Measurements from ENCODE around the gene WNT10A. TPM values are rescaled to one million over a fixed set of nuclear protein-coding genes. Genes with fewer than 3 reads are reported as not detected.

Gene WNT10A
- polyA plus RNA-seq, 1 experiment: not detected

GRCh38 chr2:218876562-218877219 lies 4.0 kb upstream of the WNT10A start:
- POLR2A ChIA-PET: interaction anchor here (0.6 to 0.7 kb wide), 2 partner anchors 418 to 511 kb away, joined by 3 read pairs; partner anchors contain the start of gene DNPEP
- DNase-seq (ENCODE audit: low read depth): no peak
- Histone ChIP-seq H3K27me3 (ENCODE audit: control insufficient read depth, insufficient read depth, low read length) (peaks cover 62% of the 10 kb centered on the region), H3K4me3 (ENCODE audit: low read depth, low read length) (no peak overlapping the region), H3K36me3 (ENCODE audit: control insufficient read depth, insufficient read depth, low read length) (no peaks in the 10 kb centered on the region)
- CTCF ChIA-PET: interaction anchor here (0.6 to 22.2 kb wide), 25 partner anchors 9 to 331 kb away, joined by 3 to 726 read pairs (median 4); partner anchors contain the start of genes TTLL4 and WNT6
- peak; percentile 94 for TF ChIP-seq CTCF (IDR thresholded peaks at IDR 0.05; ENCODE audit: insufficient read depth, low read depth, low read length)

- POLR2A ChIA-PET: no interaction called here
- TF ChIP-seq CTCF (IDR thresholded peaks at IDR 0.05; ENCODE audit: insufficient read depth, low read depth, low read length): no peak
- CTCF ChIA-PET: interaction anchor here (1.1 to 22.2 kb wide), 11 partner anchors 10 to 167 kb away, joined by 3 to 726 read pairs (median 6); partner anchors contain the start of genes TTLL4 and WNT6
- H3K27me3 ChIP-seq (ENCODE audit: control insufficient read depth, insufficient read depth, low read length): peaks cover 62% of the 10 kb centered on the region
- H3K4me3 ChIP-seq (ENCODE audit: low read depth, low read length): no peak overlapping the region
- DNase-seq (ENCODE audit: low read depth): no peak
- H3K36me3 ChIP-seq (ENCODE audit: control insufficient read depth, insufficient read depth, low read length): no peaks in the 10 kb centered on the region
These were observed 3.3 kb upstream of the WNT10A start for GRCh38 chr2:218877331-218877730.

GRCh38 chr2:218877891-218878290 lies 2.8 kb upstream of the WNT10A start:
- no peak overlapping the region for H3K4me3 ChIP-seq (ENCODE audit: low read depth, low read length)
- ChIA-PET POLR2A (interaction anchor here (0.7 kb wide), 1 partner anchor 33 kb away, joined by 5 read pairs; no protein-coding TSS in a partner anchor), CTCF (interaction anchor here (0.9 to 22.2 kb wide), 7 partner anchors 16 to 281 kb away, joined by 3 to 726 read pairs (median 4); partner anchors contain the start of gene WNT6)
- no peak for TF ChIP-seq CTCF (IDR thresholded peaks at IDR 0.05; ENCODE audit: insufficient read depth, low read depth, low read length)
- H3K36me3 ChIP-seq (ENCODE audit: control insufficient read depth, insufficient read depth, low read length): no peaks in the 10 kb centered on the region
- no peak for DNase-seq (ENCODE audit: low read depth)
- peaks cover 62% of the 10 kb centered on the region for H3K27me3 ChIP-seq (ENCODE audit: control insufficient read depth, insufficient read depth, low read length)

- POLR2A ChIA-PET: interaction anchor here (0.7 kb wide), 1 partner anchor 34 kb away, joined by 5 read pairs; no protein-coding TSS in a partner anchor
- Histone ChIP-seq H3K4me3 (ENCODE audit: low read depth, low read length) (no peak overlapping the region), H3K36me3 (ENCODE audit: control insufficient read depth, insufficient read depth, low read length) (no peaks in the 10 kb centered on the region), H3K27me3 (ENCODE audit: control insufficient read depth, insufficient read depth, low read length) (peaks cover 60% of the 10 kb centered on the region)
- CTCF ChIA-PET: interaction anchor here (0.9 to 22.2 kb wide), 5 partner anchors 16 to 281 kb away, joined by 3 to 726 read pairs (median 4); partner anchors contain the start of gene WNT6
- no peak for TF ChIP-seq CTCF (IDR thresholded peaks at IDR 0.05; ENCODE audit: insufficient read depth, low read depth, low read length)
- no peak for DNase-seq (ENCODE audit: low read depth)
These were observed 2.2 kb upstream of the WNT10A start for GRCh38 chr2:218878486-218878885.

GRCh38 chr2:218878926-218879761 lies 1.5 kb upstream of the WNT10A start:
- no peak for TF ChIP-seq CTCF (IDR thresholded peaks at IDR 0.05; ENCODE audit: insufficient read depth, low read depth, low read length)
- POLR2A ChIA-PET: no interaction called here
- H3K4me3 ChIP-seq (ENCODE audit: low read depth, low read length): no peak overlapping the region
- H3K36me3 ChIP-seq (ENCODE audit: control insufficient read depth, insufficient read depth, low read length): no peaks in the 10 kb centered on the region
- DNase-seq (ENCODE audit: low read depth): no peak
- H3K27me3 ChIP-seq (ENCODE audit: control insufficient read depth, insufficient read depth, low read length): peaks cover 61% of the 10 kb centered on the region
- CTCF ChIA-PET: interaction anchor here (0.9 to 22.2 kb wide), 4 partner anchors 17 to 101 kb away, joined by 3 to 726 read pairs (median 44); partner anchors contain the start of gene WNT6
